OCI-LY1 (cell line): ENCODE measurements around the gene CEMIP.
"Not testable (repeated sequence)": the region's sequence is repeated elsewhere in the genome, so short reads cannot be mapped to it uniquely, and the experiment has no call there.

Experiments
- H2AFZ ChIP-seq: fragments of 200-600 bp; sonication (generic), shearing (Covaris generic); 2 replicates; pipeline ENCODE4 v1.6.0; 2014; ENCODE audit warnings: antibody characterized with exemption, mild to moderate bottlenecking, low read length
- H3F3A ChIP-seq: fragments of 200-600 bp; sonication (generic), shearing (Covaris generic); 2 replicates; pipeline ENCODE4 v1.6.0; 2014; ENCODE audit warnings: mild to moderate bottlenecking, antibody characterized with exemption, low read length, moderate library complexity; ENCODE audit not compliant: insufficient read depth
- H3K27ac ChIP-seq: fragments of 200-600 bp; sonication (generic); 2 replicates; pipeline ENCODE4 v1.5.1; 2014; ENCODE audit warnings: low read length, mixed run types, mild to moderate bottlenecking, low read depth; ENCODE audit not compliant: poor library complexity, severe bottlenecking
- H3K27me3 ChIP-seq: fragments of 200-600 bp; sonication (generic); 2 replicates; pipeline ENCODE4 v1.6.0; 2014; ENCODE audit warnings: antibody characterized with exemption, mild to moderate bottlenecking, low read length, moderate library complexity; ENCODE audit not compliant: insufficient read depth
- H3K36me3 ChIP-seq: fragments of 200-600 bp; sonication (generic); 2 replicates; pipeline ENCODE4 v1.6.1; 2014; ENCODE audit warnings: mild to moderate bottlenecking, antibody characterized with exemption, low read length, moderate library complexity, mixed read lengths; ENCODE audit not compliant: insufficient read depth
- H3K4me1 ChIP-seq: fragments of 200-600 bp; sonication (generic); 2 replicates; pipeline ENCODE4 v1.5.1; 2014; ENCODE audit warnings: mild to moderate bottlenecking, low read length, moderate library complexity; ENCODE audit not compliant: insufficient read depth, severe bottlenecking
- H3K4me2 ChIP-seq: fragments of 200-600 bp; sonication (generic), shearing (Covaris generic); 2 replicates; pipeline ENCODE4 v1.6.1; 2014; ENCODE audit warnings: low read length
- H3K4me3 ChIP-seq: fragments of 200-600 bp; sonication (generic); 2 replicates; pipeline ENCODE4 v1.5.1; 2014; ENCODE audit warnings: low read length, low read depth, mild to moderate bottlenecking, mixed read lengths; ENCODE audit not compliant: poor library complexity, severe bottlenecking
- H3K79me2 ChIP-seq: fragments of 200-600 bp; shearing (Covaris generic); 2 replicates; pipeline ENCODE4 v1.6.1; 2016; ENCODE audit warnings: mixed run types, low read length, mixed read lengths; ENCODE audit not compliant: insufficient read depth
- H3K9ac ChIP-seq: fragments of 200-600 bp; sonication (generic), shearing (Covaris generic); 2 replicates; pipeline ENCODE4 v1.6.1; 2014; ENCODE audit warnings: mild to moderate bottlenecking, low read length, mixed read lengths
- H3K9me2 ChIP-seq: fragments of 200-600 bp; sonication (generic), shearing (Covaris generic); 2 replicates; pipeline ENCODE4 v1.6.1; 2014; ENCODE audit warnings: low read depth, mild to moderate bottlenecking, low read length, mixed read lengths
- H3K9me3 ChIP-seq: fragments of 200-600 bp; shearing (Covaris generic); 2 replicates; pipeline ENCODE4 v1.6.1; 2014; ENCODE audit warnings: low read length, mixed read lengths
- H4K20me1 ChIP-seq: fragments of 200-600 bp; sonication (generic), shearing (Covaris generic); 2 replicates; pipeline ENCODE4 v1.6.0; 2016; ENCODE audit warnings: mild to moderate bottlenecking, low read length; ENCODE audit not compliant: insufficient read depth
- EZH2 ChIP-seq: fragments of 200-600 bp; sonication (generic), shearing (Covaris generic); IDR thresholded peaks from 2 replicates; pipeline ENCODE4 v1.8.0; 2017; ENCODE audit warnings: borderline replicate concordance, mixed run types, mild to moderate bottlenecking, antibody characterized with exemption, low read length, moderate library complexity, mixed read lengths
- TF ChIP-seq, protein P1 (sequence below): fragments of 200-600 bp; sonication (generic), shearing (Covaris generic); IDR thresholded peaks from 2 replicates; pipeline ENCODE4 v1.5.1; 2017; ENCODE audit warnings: mild to moderate bottlenecking, antibody characterized with exemption, low read length, moderate library complexity, mixed read lengths

The CEMIP gene

DNA sequence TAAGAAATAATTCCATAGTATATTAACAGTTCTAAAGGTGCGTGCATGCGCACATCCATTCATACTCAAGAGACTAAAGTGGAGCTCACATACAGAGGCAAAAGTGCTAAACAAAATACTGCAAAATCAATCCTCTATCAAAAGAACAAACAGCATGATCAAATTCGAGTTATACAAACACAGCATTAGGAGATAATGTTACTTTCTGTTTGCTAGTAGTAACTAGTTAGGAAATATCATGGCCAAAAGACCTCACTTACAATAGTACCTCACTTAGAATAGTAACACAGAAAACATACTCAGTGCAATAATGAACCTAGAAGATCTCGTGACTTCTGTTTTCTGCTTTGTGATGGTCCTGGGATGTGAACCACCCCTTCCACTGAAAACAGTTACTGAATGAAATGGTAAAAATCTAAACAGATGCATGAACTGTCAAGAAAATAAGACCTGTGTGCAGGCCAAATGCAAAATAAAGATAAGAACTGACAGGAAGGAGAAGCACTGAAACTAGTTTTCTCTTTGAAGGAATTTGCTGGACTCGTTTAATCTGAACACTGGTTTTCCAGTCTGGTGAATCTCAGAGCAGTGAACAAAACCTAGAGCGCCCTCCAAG lies 20.9 kb upstream of the CEMIP start:
- no peak overlapping the region for H3K4me2 ChIP-seq
- no peaks in the 10 kb centered on the region for H3K36me3 ChIP-seq
- no peak overlapping the region for H3K9ac ChIP-seq
- H3K9me2 ChIP-seq, result no peaks in the 10 kb centered on the region
- no peaks in the 10 kb centered on the region for H3F3A ChIP-seq
- H2AFZ ChIP-seq, result no peak overlapping the region
- H3K4me1 ChIP-seq, result no peaks in the 10 kb centered on the region
- H3K27me3 ChIP-seq, result peaks cover 4% of the 10 kb centered on the region; the same call in 1 of the 2 replicates
- no peaks in the 10 kb centered on the region for H4K20me1 ChIP-seq
- H3K4me3 ChIP-seq, result no peak overlapping the region
- H3K79me2 ChIP-seq, result no peaks in the 10 kb centered on the region
- no peaks in the 10 kb centered on the region for H3K9me3 ChIP-seq
- TF ChIP-seq, protein P1, sequence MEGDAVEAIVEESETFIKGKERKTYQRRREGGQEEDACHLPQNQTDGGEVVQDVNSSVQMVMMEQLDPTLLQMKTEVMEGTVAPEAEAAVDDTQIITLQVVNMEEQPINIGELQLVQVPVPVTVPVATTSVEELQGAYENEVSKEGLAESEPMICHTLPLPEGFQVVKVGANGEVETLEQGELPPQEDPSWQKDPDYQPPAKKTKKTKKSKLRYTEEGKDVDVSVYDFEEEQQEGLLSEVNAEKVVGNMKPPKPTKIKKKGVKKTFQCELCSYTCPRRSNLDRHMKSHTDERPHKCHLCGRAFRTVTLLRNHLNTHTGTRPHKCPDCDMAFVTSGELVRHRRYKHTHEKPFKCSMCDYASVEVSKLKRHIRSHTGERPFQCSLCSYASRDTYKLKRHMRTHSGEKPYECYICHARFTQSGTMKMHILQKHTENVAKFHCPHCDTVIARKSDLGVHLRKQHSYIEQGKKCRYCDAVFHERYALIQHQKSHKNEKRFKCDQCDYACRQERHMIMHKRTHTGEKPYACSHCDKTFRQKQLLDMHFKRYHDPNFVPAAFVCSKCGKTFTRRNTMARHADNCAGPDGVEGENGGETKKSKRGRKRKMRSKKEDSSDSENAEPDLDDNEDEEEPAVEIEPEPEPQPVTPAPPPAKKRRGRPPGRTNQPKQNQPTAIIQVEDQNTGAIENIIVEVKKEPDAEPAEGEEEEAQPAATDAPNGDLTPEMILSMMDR, result no peak
- TF ChIP-seq EZH2, result no peak
- no peak overlapping the region for H3K27ac ChIP-seq

- TF ChIP-seq, protein P1, result no peak
- TF ChIP-seq EZH2, result no peak
- Histone ChIP-seq H3K9me3 (no peaks in the 10 kb centered on the region), H3K4me1 (no peaks in the 10 kb centered on the region), H3K27me3 (peaks cover 4% of the 10 kb centered on the region; the same call in 1 of the 2 replicates), H3K36me3 (no peaks in the 10 kb centered on the region), H2AFZ (no peak overlapping the region), H3K4me2 (no peak overlapping the region), H3K4me3 (no peak overlapping the region), H3K79me2 (no peaks in the 10 kb centered on the region), H4K20me1 (no peaks in the 10 kb centered on the region), H3K9me2 (no peaks in the 10 kb centered on the region), H3K27ac (no peak overlapping the region), H3K9ac (no peak overlapping the region), H3F3A (no peaks in the 10 kb centered on the region)
Observed at GRCh38 chr15:80760960-80761359, 18.2 kb upstream of the CEMIP start.

DNA sequence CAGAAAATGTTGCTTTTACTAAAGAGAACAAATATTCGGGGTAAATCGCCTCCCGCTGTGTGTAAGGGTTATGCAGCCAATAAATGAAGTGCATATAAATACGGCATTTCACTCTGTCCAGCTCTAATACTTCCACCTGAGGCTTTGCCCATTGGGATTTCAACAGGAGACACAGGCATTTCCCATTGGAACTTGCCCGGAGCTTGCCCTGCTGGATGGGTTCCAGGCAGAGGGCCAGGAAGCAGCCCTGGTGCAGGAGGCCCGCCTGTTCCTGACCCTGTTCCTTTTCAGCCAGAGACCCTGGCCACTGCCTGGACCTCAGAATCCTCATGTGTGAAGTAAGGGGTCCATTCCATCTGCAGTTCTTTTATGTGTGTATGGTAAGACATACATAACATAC lies 17.4 kb upstream of the CEMIP start:
- H3F3A ChIP-seq, result no peaks in the 10 kb centered on the region

DNA sequence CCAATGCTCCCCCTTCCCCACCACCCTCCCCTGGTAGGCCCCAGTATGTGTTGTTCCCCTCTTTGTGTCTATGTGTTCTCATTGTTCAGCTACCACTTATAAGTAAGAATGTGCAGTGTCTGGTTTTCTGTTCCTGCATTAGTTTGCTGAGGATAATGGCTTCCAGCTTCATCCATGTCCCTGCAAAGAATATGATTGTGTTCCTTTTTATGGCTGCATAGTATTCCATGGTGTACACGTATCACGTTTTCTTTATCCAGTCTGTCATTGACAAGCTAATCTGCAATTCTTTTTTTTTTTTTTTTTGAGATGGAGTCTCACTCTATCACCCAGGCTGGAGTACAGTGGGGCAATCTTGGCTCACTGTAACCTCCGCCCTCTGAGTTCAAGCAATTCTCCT lies 15.9 kb upstream of the CEMIP start:
- H3K27ac ChIP-seq, H3K9me2 ChIP-seq, H3F3A ChIP-seq, H3K4me2 ChIP-seq, H3K9me3 ChIP-seq, H2AFZ ChIP-seq, H3K4me1 ChIP-seq, H3K27me3 ChIP-seq, H3K4me3 ChIP-seq, H4K20me1 ChIP-seq, H3K36me3 ChIP-seq, H3K9ac ChIP-seq, H3K79me2 ChIP-seq: not testable (repeated sequence)

More for the DNA sequence above, 17.4 kb upstream of the CEMIP start:
- Histone ChIP-seq H3K9ac (no peak overlapping the region), H3K9me3 (no peaks in the 10 kb centered on the region), H3K4me3 (no peak overlapping the region), H3K79me2 (no peaks in the 10 kb centered on the region), H2AFZ (no peak overlapping the region), H3K27me3 (peaks cover 4% of the 10 kb centered on the region; the same call in 1 of the 2 replicates), H3K4me1 (no peaks in the 10 kb centered on the region), H3K27ac (no peak overlapping the region), H3K4me2 (no peak overlapping the region), H4K20me1 (no peaks in the 10 kb centered on the region), H3K36me3 (no peaks in the 10 kb centered on the region), H3K9me2 (no peaks in the 10 kb centered on the region)
- TF ChIP-seq, protein P1, result no peak
- no peak for TF ChIP-seq EZH2
